Muscle layer of colon (tissue), 2 donors: Measurements from ENCODE around the gene OR1E1.
"Not testable (repeated sequence)": the region's sequence is repeated elsewhere in the genome, so short reads cannot be mapped to it uniquely, and the experiment has no call there.

Experiments used
- H3K27ac ChIP-seq: one replicate; pipeline ENCODE4 v1.7.0; 2013; ENCODE audit warnings: low read depth, mild to moderate bottlenecking, low read length, moderate library complexity
- H3K27me3 ChIP-seq, 2 donors: one replicate each; pipeline ENCODE4 v1.7.0; 2013; ENCODE audit warnings: low read length in 2 of 2, mild to moderate bottlenecking in 2 of 2; ENCODE audit not compliant: insufficient read depth in 2 of 2, control insufficient read depth in 1 of 2
- H3K36me3 ChIP-seq: one replicate; pipeline ENCODE4 v1.7.0; 2013; ENCODE audit warnings: mild to moderate bottlenecking, low read length; ENCODE audit not compliant: insufficient read depth
- H3K4me1 ChIP-seq: one replicate; pipeline ENCODE4 v1.7.0; 2013; ENCODE audit warnings: mild to moderate bottlenecking, low read length; ENCODE audit not compliant: insufficient read depth
- H3K4me3 ChIP-seq, 2 donors: one replicate each; pipeline ENCODE4 v1.7.0; 2013; ENCODE audit warnings: low read length in 2 of 2, low read depth in 1 of 2, mild to moderate bottlenecking in 1 of 2, moderate library complexity in 1 of 2
- H3K9ac ChIP-seq: one replicate; pipeline ENCODE4 v1.7.0; 2013; ENCODE audit warnings: low read length
- H3K9me3 ChIP-seq: one replicate; pipeline ENCODE4 v1.7.0; 2013; ENCODE audit warnings: mild to moderate bottlenecking, low read length
- donor health status: abdominal sarcoma.
- donor health status: Adenocarcinoma of cecum.

Gene OR1E1

GRCh38 chr17:3398310-3398709, at the start of gene OR1E1:
TSS of gene OR1E1 (minus strand) at chr17:3398410. CDS start at chr17:3398410, 0 bp downstream.
- Histone ChIP-seq H3K36me3 (no peaks in the 10 kb centered on the region), H3K4me3 (no peak within 1 kb of the TSS), H3K27ac (no peak within 1 kb of the TSS), H3K9ac (no peak within 1 kb of the TSS), H3K9me3 (no peaks in the 10 kb centered on the region), H3K4me1 (no peaks in the 10 kb centered on the region), H3K27me3 (no peaks in the 10 kb centered on the region)

GRCh38 chr17:3447625-3448024, 49.4 kb upstream of the OR1E1 start:
- H3K9ac ChIP-seq, result no peak overlapping the region

GRCh38 chr17:3440451-3440850, 42.2 kb upstream of the OR1E1 start:
- no peaks in the 10 kb centered on the region for H3K36me3 ChIP-seq
- H3K4me3 ChIP-seq, result no peak overlapping the region
- no peaks in the 10 kb centered on the region for H3K27me3 ChIP-seq
- H3K27ac ChIP-seq, result no peak overlapping the region
- H3K9ac ChIP-seq, result no peak overlapping the region
- H3K9me3 ChIP-seq, result no peaks in the 10 kb centered on the region
- no peaks in the 10 kb centered on the region for H3K4me1 ChIP-seq

More at GRCh38 chr17:3447625-3448024, 49.4 kb upstream of the OR1E1 start:
- no peaks in the 10 kb centered on the region for H3K4me1 ChIP-seq
- H3K36me3 ChIP-seq, result no peaks in the 10 kb centered on the region
- no peaks in the 10 kb centered on the region for H3K27me3 ChIP-seq
- H3K4me3 ChIP-seq, result no peak overlapping the region
- H3K27ac ChIP-seq, result no peak overlapping the region
- H3K9me3 ChIP-seq, result no peaks in the 10 kb centered on the region

- Histone ChIP-seq H3K27me3 (no peaks in the 10 kb centered on the region), H3K4me1 (no peaks in the 10 kb centered on the region), H3K27ac (no peak overlapping the region), H3K4me3 (no peak overlapping the region), H3K9ac (no peak overlapping the region), H3K9me3 (no peaks in the 10 kb centered on the region), H3K36me3 (no peaks in the 10 kb centered on the region)
These were observed 40.2 kb upstream of the OR1E1 start for GRCh38 chr17:3438368-3438767.

GRCh38 chr17:3433741-3434140, 35.5 kb upstream of the OR1E1 start, which contains the start of gene OR1E2:
TSS of gene OR1E2 (minus strand) at chr17:3433841. CDS start at chr17:3433841, 0 bp downstream.
- no peak within 1 kb of the TSS for H3K4me3 ChIP-seq
- H3K36me3 ChIP-seq, result no peaks in the 10 kb centered on the region
- no peak within 1 kb of the TSS for H3K27ac ChIP-seq
- no peaks in the 10 kb centered on the region for H3K27me3 ChIP-seq
- no peaks in the 10 kb centered on the region for H3K9me3 ChIP-seq
- H3K4me1 ChIP-seq, result no peaks in the 10 kb centered on the region
- H3K9ac ChIP-seq, result no peak within 1 kb of the TSS

- not testable (repeated sequence) for H3K9me3 ChIP-seq, H3K4me1 ChIP-seq, H3K36me3 ChIP-seq
These were observed 35.0 kb upstream of the OR1E1 start for GRCh38 chr17:3433215-3433614.

GRCh38 chr17:3418222-3418621, 20.0 kb upstream of the OR1E1 start:
- no peaks in the 10 kb centered on the region for H3K4me1 ChIP-seq
- no peaks in the 10 kb centered on the region for H3K27me3 ChIP-seq
- H3K9me3 ChIP-seq, result no peaks in the 10 kb centered on the region
- H3K36me3 ChIP-seq, result no peaks in the 10 kb centered on the region
- H3K9ac ChIP-seq, result no peak overlapping the region
- H3K27ac ChIP-seq, result no peak overlapping the region
- H3K4me3 ChIP-seq, result no peak overlapping the region

More at GRCh38 chr17:3433215-3433614, 35.0 kb upstream of the OR1E1 start:
- not testable (repeated sequence) for H3K27ac ChIP-seq, H3K9ac ChIP-seq, H3K27me3 ChIP-seq, H3K4me3 ChIP-seq

GRCh38 chr17:3415610-3416009, 17.4 kb upstream of the OR1E1 start:
- Histone ChIP-seq H3K27ac (no peak overlapping the region), H3K4me3 (no peak overlapping the region), H3K27me3 (no peaks in the 10 kb centered on the region), H3K9ac (no peak overlapping the region), H3K36me3 (no peaks in the 10 kb centered on the region), H3K4me1 (no peaks in the 10 kb centered on the region), H3K9me3 (no peaks in the 10 kb centered on the region)

- H3K9me3 ChIP-seq, H3K9ac ChIP-seq, H3K27me3 ChIP-seq, H3K36me3 ChIP-seq, H3K4me3 ChIP-seq, H3K4me1 ChIP-seq, H3K27ac ChIP-seq: not testable (repeated sequence)
These were observed 14.0 kb upstream of the OR1E1 start for GRCh38 chr17:3412216-3412615.

- Histone ChIP-seq H3K27ac (no peak within 1 kb of the TSS), H3K9ac (no peak within 1 kb of the TSS), H3K27me3 (no peaks in the 10 kb centered on the region), H3K36me3 (no peaks in the 10 kb centered on the region), H3K4me3 (no peak within 1 kb of the TSS), H3K9me3 (no peaks in the 10 kb centered on the region), H3K4me1 (no peaks in the 10 kb centered on the region)
These were observed 12.9 kb upstream of the OR1E1 start, which contains the start of gene OR3A3 for GRCh38 chr17:3411070-3411469. TSS of gene OR3A3 (plus strand) at chr17:3411370.

- not testable (repeated sequence) for H3K4me1 ChIP-seq, H3K27ac ChIP-seq, H3K4me3 ChIP-seq, H3K27me3 ChIP-seq, H3K36me3 ChIP-seq, H3K9me3 ChIP-seq, H3K9ac ChIP-seq
These were observed 5.6 kb upstream of the OR1E1 start for GRCh38 chr17:3403856-3404255.

GRCh38 chr17:3401786-3402185, 3.6 kb upstream of the OR1E1 start:
- Histone ChIP-seq H3K9me3 (no peaks in the 10 kb centered on the region), H3K4me3 (no peak overlapping the region), H3K4me1 (no peaks in the 10 kb centered on the region), H3K9ac (no peak overlapping the region), H3K36me3 (no peaks in the 10 kb centered on the region), H3K27me3 (no peaks in the 10 kb centered on the region), H3K27ac (no peak overlapping the region)
